ENCODE measurements around the gene EEFSEC.

EEFSEC gene

DNA sequence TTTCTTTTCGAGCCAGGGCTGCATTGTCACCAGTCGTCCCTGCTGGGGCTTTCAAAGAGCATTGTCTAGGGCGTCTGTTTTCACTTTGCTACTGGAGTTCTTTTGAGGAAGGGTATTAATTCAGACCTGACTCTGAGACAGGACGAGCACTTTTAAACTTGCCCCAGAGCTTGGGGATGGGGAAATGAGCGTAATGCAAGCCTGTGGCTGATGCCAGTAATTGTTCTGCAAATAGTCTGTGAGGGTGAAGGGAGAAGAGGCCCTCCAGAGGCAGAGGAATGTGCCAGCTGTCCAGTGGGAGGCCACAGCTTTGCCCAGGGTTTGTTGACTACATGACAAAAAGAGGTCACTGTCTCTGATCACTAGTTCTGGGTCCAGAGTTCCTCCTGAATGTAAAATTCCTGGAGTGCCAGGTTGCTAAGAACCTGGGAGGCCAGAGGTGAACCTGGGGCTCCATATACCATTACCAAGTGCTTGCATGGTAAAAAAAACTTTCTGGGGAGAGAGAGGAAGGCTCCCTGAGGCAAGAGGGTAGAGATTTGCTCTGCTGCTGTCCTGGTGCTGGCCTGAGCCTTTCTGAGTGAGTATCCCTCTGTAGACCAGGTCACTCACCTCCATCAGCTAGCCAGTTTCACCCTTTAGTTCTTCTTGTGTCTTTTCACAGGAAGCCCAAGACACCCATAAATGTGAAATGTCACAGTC is 14.8 kb downstream of the EEFSEC start:
- H3K4me3 ChIP-seq (ENCODE audit: control insufficient read depth, low read depth, low read length): no peak overlapping the region
- DNase-seq (ENCODE audit: low read depth): no peak
- TF ChIP-seq CTCF (IDR thresholded peaks at IDR 0.05; ENCODE audit: control insufficient read depth, insufficient read depth, low read depth, low read length, missing control alignments): no peak

GRCh38 chr3:128168836-128169235 is 15.6 kb downstream of the EEFSEC start:
- TF ChIP-seq CTCF (IDR thresholded peaks at IDR 0.05; ENCODE audit: control insufficient read depth, insufficient read depth, low read depth, low read length, missing control alignments): no peak
- no peak overlapping the region for H3K4me3 ChIP-seq (ENCODE audit: control insufficient read depth, low read depth, low read length)
- no peak for DNase-seq (ENCODE audit: low read depth)

DNA sequence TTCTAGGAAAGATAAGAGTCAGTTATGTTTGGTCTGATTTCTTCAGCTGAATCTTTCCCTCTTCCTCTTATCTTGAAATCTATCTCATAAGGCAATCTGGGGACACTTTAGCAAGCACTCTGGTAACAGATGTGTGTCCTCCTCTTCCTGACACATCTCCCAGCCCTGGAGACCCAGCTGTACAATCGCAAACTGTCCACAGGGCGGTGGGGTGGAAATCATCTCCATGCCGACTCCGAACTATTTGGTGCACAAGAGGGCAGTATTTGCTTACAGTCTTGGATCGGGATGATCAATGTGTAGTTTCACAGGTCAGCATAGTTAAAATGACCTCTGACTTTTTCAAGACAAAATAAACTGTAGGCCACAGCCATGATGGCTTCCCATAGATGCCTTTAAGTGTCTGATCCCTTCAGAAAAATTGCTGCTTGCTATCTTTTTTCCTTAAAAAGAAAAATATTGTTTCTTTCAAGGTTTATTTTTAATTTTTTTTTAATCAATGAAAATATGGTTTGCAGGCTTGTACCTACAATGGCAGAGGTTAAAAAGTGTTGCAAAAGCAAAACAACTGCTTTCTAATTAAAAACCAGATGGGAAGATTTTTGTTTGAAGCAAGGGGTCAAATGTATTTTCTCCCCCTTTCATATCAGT is 17.7 kb downstream of the EEFSEC start:
- H3K4me3 ChIP-seq (ENCODE audit: control insufficient read depth, low read depth, low read length): no peak overlapping the region
- TF ChIP-seq CTCF (IDR thresholded peaks at IDR 0.05; ENCODE audit: control insufficient read depth, insufficient read depth, low read depth, low read length, missing control alignments): peak; percentile 92
- peak; percentile 52 for DNase-seq (ENCODE audit: low read depth)

DNA sequence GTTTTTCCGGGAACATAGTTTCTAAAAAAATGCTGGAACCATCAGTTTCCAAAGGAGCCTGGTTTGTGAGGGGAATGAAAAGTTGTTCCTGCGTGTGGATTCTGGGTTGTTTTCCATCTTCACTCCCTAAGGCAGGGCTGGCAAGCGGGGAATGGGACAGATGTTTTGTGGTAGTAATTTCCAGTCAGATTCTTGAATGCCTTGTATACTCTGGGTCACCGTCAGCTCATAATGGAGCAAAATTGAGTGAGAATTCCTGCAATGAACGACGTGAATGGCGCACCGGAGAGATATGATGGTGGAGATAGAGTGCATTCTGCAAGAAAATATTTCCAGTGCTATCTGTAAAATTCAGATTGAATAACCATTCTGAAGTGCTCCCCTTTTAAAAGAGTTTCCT is 19.9 kb downstream of the EEFSEC start:
- no peak for TF ChIP-seq CTCF (IDR thresholded peaks at IDR 0.05; ENCODE audit: control insufficient read depth, insufficient read depth, low read depth, low read length, missing control alignments)
- no peak for DNase-seq (ENCODE audit: low read depth)
- no peak overlapping the region for H3K4me3 ChIP-seq (ENCODE audit: control insufficient read depth, low read depth, low read length)

DNA sequence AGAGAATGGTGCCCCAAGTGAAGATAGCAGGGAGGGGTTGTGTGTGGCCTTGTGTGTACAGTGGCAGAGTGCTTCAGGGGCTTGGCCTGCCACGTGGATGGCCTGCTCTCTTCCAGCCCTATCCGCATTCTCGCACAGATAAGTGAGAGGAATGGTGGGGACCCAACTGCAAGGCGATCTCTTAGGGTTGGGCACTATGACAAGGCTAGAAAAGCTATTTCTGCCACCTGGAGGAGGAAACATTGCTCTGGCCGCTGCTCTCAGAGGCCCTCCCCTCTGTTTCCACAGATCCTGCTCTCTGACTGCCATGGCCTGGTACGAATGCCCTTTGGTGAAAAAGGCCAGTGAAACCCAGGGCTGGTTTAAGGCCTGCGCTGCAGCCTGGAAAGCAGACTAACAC is 20.6 kb downstream of the EEFSEC start:
- no peak for TF ChIP-seq CTCF (IDR thresholded peaks at IDR 0.05; ENCODE audit: control insufficient read depth, insufficient read depth, low read depth, low read length, missing control alignments)
- DNase-seq (ENCODE audit: low read depth): no peak
- no peak overlapping the region for H3K4me3 ChIP-seq (ENCODE audit: control insufficient read depth, low read depth, low read length)

DNA sequence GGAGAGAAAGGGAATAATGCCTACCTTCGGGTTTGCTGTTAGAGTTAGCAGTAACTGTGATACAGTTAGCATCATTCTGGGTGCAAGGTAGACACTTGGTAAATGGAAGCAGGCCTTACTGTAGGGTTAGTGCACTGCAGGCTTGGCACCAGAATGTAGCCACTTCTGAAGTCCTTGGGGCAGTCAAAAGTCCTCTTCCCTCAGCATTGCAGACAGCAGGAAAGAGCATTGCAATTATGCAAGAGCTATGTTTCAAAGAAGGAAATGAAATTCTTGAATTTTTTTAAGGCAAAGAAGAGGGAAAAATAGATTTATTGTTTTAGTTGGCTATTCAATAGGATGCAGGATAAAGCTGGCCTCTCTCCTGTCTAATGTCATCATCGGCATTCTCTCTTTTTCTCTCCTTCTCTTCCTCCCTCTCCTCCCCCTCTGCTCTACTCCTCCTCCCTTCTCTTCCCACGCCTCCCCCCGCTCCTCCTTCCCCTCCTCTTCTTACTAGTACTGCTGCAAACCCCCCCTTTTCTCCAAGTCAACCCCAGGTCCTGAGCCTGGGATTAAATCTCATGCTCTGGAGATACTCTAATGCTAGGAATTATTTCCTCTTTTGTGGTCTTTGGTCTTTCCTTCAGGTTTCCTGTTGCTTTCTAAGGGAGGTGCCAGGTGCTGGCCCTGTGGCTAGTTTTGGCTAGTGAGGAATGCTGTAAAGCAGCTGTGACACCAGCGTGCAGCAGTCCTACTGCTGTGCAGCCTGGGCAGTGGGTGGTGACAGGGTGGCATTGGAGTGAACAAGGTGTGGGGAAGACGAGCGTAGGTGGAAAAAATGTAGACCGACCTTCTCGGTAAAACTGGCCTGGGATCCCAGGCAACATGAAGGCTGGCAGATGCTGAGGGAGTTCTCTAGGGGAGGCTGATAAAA is 21.7 kb downstream of the EEFSEC start:
- DNase-seq (ENCODE audit: low read depth): no peak
- no peak for TF ChIP-seq CTCF (IDR thresholded peaks at IDR 0.05; ENCODE audit: control insufficient read depth, insufficient read depth, low read depth, low read length, missing control alignments)
- H3K4me3 ChIP-seq (ENCODE audit: control insufficient read depth, low read depth, low read length): no peak overlapping the region

Data from AG09309 (cell line).